Tibial nerve (tissue), 3 donors: Measurements from ENCODE around the gene SHROOM1.

Source experiments
- CTCF ChIP-seq, 5 experiments: fragments of 200-600 bp in 3 of 5; fragments of 450-650 bp in 2 of 5; sonication (generic) in 3 of 5; IDR thresholded peaks; one replicate each; pipeline ENCODE4 v1.5.1; 2016 to 2019; ENCODE audit warnings: antibody characterized with exemption in 5 of 5, mild to moderate bottlenecking in 3 of 5, moderate library complexity in 2 of 5
- POLR2A ChIP-seq, 2 donors: fragments of 450-650 bp; IDR thresholded peaks; one replicate each; pipeline ENCODE4 v1.6.1; 2017; ENCODE audit warnings: antibody characterized with exemption in 2 of 2, mild to moderate bottlenecking in 2 of 2, moderate library complexity in 2 of 2

- TF ChIP-seq CTCF (IDR thresholded peaks at IDR 0.05) = no peak
- no peak for TF ChIP-seq POLR2A (IDR thresholded peaks at IDR 0.05)
Observed at GRCh38 chr5:132812123-132812765, 18.2 kb downstream of the SHROOM1 start.
